Karpas-422 (cell line): ENCODE measurements around the gene ATF7IP2. TPM values are rescaled to one million over a fixed set of nuclear protein-coding genes. Genes with fewer than 3 reads are reported as not detected.

Source experiments
- DNase-seq: peaks from one replicate; pipeline ENCODE4 v3.0.0-alpha.2; 2015
- H2AFZ ChIP-seq: fragments of 200-600 bp; sonication (generic); 2 replicates; pipeline ENCODE4 v1.6.1; 2014; ENCODE audit warnings: antibody characterized with exemption, low read length, mixed read lengths
- H3K27ac ChIP-seq: fragments of 200-600 bp; sonication (generic); 2 replicates; pipeline ENCODE4 v1.5.1; 2014; ENCODE audit warnings: mild to moderate bottlenecking, low read length, moderate library complexity
- H3K27me3 ChIP-seq: fragments of 200-600 bp; sonication (generic); 2 replicates; pipeline ENCODE4 v1.6.1; 2014; ENCODE audit warnings: low read length, mixed read lengths
- H3K36me3 ChIP-seq: fragments of 200-600 bp; sonication (generic); 2 replicates; pipeline ENCODE4 v1.6.1; 2014; ENCODE audit warnings: low read length, mixed read lengths; ENCODE audit not compliant: insufficient read depth
- H3K4me1 ChIP-seq: fragments of 200-600 bp; sonication (generic); 2 replicates; pipeline ENCODE4 v1.6.1; 2014; ENCODE audit warnings: mild to moderate bottlenecking, low read length, mixed read lengths
- H3K4me2 ChIP-seq: fragments of 200-600 bp; sonication (generic); 2 replicates; pipeline ENCODE4 v1.6.1; 2014; ENCODE audit warnings: low read length, low read depth, mild to moderate bottlenecking; ENCODE audit not compliant: poor library complexity, severe bottlenecking
- H3K4me3 ChIP-seq: fragments of 200-600 bp; sonication (generic); 2 replicates; pipeline ENCODE4 v1.5.1; 2014; ENCODE audit warnings: mild to moderate bottlenecking, antibody characterized with exemption, low read length, mixed read lengths
- H3K79me2 ChIP-seq: fragments of 200-600 bp; sonication (generic); 2 replicates; pipeline ENCODE4 v1.6.1; 2014; ENCODE audit warnings: mild to moderate bottlenecking, low read length, mixed read lengths
- H3K9ac ChIP-seq: fragments of 200-600 bp; sonication (generic); 2 replicates; pipeline ENCODE4 v1.6.0; 2014; ENCODE audit warnings: low read length
- H3K9me2 ChIP-seq: fragments of 200-600 bp; sonication (generic), shearing (Covaris generic); replicated peaks from 2 replicates; pipeline ENCODE4 v1.6.0; 2014; ENCODE audit warnings: mild to moderate bottlenecking, low read length, moderate library complexity; ENCODE audit not compliant: insufficient read depth
- H3K9me3 ChIP-seq: fragments of 300-700, 200-600 bp; sonication (generic); 2 replicates; pipeline ENCODE4 v1.6.1; 2014; ENCODE audit warnings: low read length, mixed read lengths
- H4K20me1 ChIP-seq: fragments of 200-600 bp; sonication (generic); 2 replicates; pipeline ENCODE4 v1.6.1; 2014; ENCODE audit warnings: mild to moderate bottlenecking, antibody characterized with exemption, low read length, low read depth; ENCODE audit not compliant: insufficient read depth
- total RNA-seq: library from RNA; depleted of rRNA; stranded (reverse); fragments of >200 nt; shearing (Covaris generic); gene quantifications from 2 replicates; pipeline ENCODE4 v1.2.3, GENCODE V29; 2014; ENCODE audit warnings: low replicate concordance

ATF7IP2 gene
- total RNA-seq, 1 experiment from 2014 or later = 57.3 TPM

- Histone ChIP-seq H3K27me3 (no peaks in the 10 kb centered on the region), H4K20me1 (no peaks in the 10 kb centered on the region), H3K9me3 (no peaks in the 10 kb centered on the region; the same call in 1 of the 2 replicates), H3K27ac (no peak overlapping the region), H3K4me2 (no peak overlapping the region), H3K9me2 (no peaks in the 10 kb centered on the region), H3K4me3 (no peak overlapping the region), H3K9ac (no peak overlapping the region), H3K4me1 (no peaks in the 10 kb centered on the region), H2AFZ (no peak overlapping the region), H3K79me2 (no peaks in the 10 kb centered on the region), H3K36me3 (no peaks in the 10 kb centered on the region)
- DNase-seq = no peak
Observed at GRCh38 chr16:10485159-10485558, 99.3 kb downstream of the ATF7IP2 start.

GRCh38 chr16:10485698-10486382 is 100.0 kb downstream of the ATF7IP2 start:
- Histone ChIP-seq H4K20me1 (no peaks in the 10 kb centered on the region), H3K4me3 (no peak overlapping the region), H3K36me3 (no peaks in the 10 kb centered on the region), H3K4me2 (no peak overlapping the region), H3K9me2 (no peaks in the 10 kb centered on the region), H2AFZ (no peak overlapping the region), H3K27ac (no peak overlapping the region), H3K4me1 (no peaks in the 10 kb centered on the region), H3K9ac (no peak overlapping the region), H3K9me3 (no peaks in the 10 kb centered on the region; the same call in 1 of the 2 replicates), H3K27me3 (no peaks in the 10 kb centered on the region), H3K79me2 (no peaks in the 10 kb centered on the region)
- DNase-seq = no peak

GRCh38 chr16:10490141-10490540 is 104.3 kb downstream of the ATF7IP2 start:
- Histone ChIP-seq H2AFZ (no peak overlapping the region), H3K4me3 (no peak overlapping the region), H3K4me2 (no peak overlapping the region), H3K9me3 (peaks cover 4% of the 10 kb centered on the region; the same call in 1 of the 2 replicates), H4K20me1 (no peaks in the 10 kb centered on the region), H3K4me1 (no peaks in the 10 kb centered on the region), H3K36me3 (no peaks in the 10 kb centered on the region; the same call in 1 of the 2 replicates), H3K9me2 (no peaks in the 10 kb centered on the region), H3K9ac (no peak overlapping the region), H3K27me3 (no peaks in the 10 kb centered on the region), H3K79me2 (no peaks in the 10 kb centered on the region), H3K27ac (no peak overlapping the region)
- no peak for DNase-seq

- no peaks in the 10 kb centered on the region for H3K79me2 ChIP-seq
- DNase-seq = no peak
- H3K36me3 ChIP-seq = no peaks in the 10 kb centered on the region; the same call in 1 of the 2 replicates
- H3K9ac ChIP-seq = no peak overlapping the region
- no peak overlapping the region for H3K4me3 ChIP-seq
- H4K20me1 ChIP-seq = no peaks in the 10 kb centered on the region
- no peaks in the 10 kb centered on the region for H3K27me3 ChIP-seq
- no peaks in the 10 kb centered on the region for H3K9me2 ChIP-seq
- H3K27ac ChIP-seq = no peak overlapping the region
- no peaks in the 10 kb centered on the region for H3K4me1 ChIP-seq
- no peak overlapping the region for H2AFZ ChIP-seq
- peaks cover 4% of the 10 kb centered on the region; the same call in 1 of the 2 replicates for H3K9me3 ChIP-seq
- H3K4me2 ChIP-seq = no peak overlapping the region
Observed at GRCh38 chr16:10493276-10493675, 107.4 kb downstream of the ATF7IP2 start.

GRCh38 chr16:10494343-10495030 is 108.6 kb downstream of the ATF7IP2 start:
- H3K36me3 ChIP-seq = no peaks in the 10 kb centered on the region; the same call in 1 of the 2 replicates
- no peak overlapping the region for H2AFZ ChIP-seq

GRCh38 chr16:10495031-10495345 is 109.1 kb downstream of the ATF7IP2 start:
- Histone ChIP-seq H3K4me2 (no peak overlapping the region), H4K20me1 (no peaks in the 10 kb centered on the region), H3K27ac (no peak overlapping the region), H2AFZ (no peak overlapping the region), H3K9me2 (no peaks in the 10 kb centered on the region), H3K9me3 (peaks cover 4% of the 10 kb centered on the region; the same call in 1 of the 2 replicates), H3K79me2 (no peaks in the 10 kb centered on the region), H3K36me3 (no peaks in the 10 kb centered on the region; the same call in 1 of the 2 replicates), H3K27me3 (no peaks in the 10 kb centered on the region), H3K4me3 (no peak overlapping the region), H3K4me1 (no peaks in the 10 kb centered on the region), H3K9ac (no peak overlapping the region)
- no peak for DNase-seq

More at GRCh38 chr16:10494343-10495030, 108.6 kb downstream of the ATF7IP2 start:
- no peak overlapping the region for H3K4me2 ChIP-seq
- peaks cover 4% of the 10 kb centered on the region; the same call in 1 of the 2 replicates for H3K9me3 ChIP-seq
- H4K20me1 ChIP-seq = no peaks in the 10 kb centered on the region
- no peak for DNase-seq
- no peaks in the 10 kb centered on the region for H3K9me2 ChIP-seq
- no peaks in the 10 kb centered on the region for H3K4me1 ChIP-seq
- no peak overlapping the region for H3K4me3 ChIP-seq
- no peaks in the 10 kb centered on the region for H3K27me3 ChIP-seq
- H3K79me2 ChIP-seq = no peaks in the 10 kb centered on the region
- H3K27ac ChIP-seq = no peak overlapping the region
- H3K9ac ChIP-seq = no peak overlapping the region

GRCh38 chr16:10497132-10498101 is 111.6 kb downstream of the ATF7IP2 start:
- no peaks in the 10 kb centered on the region for H3K9me2 ChIP-seq
- no peak overlapping the region for H3K27ac ChIP-seq
- no peaks in the 10 kb centered on the region for H4K20me1 ChIP-seq
- H3K4me3 ChIP-seq = no peak overlapping the region
- no peak overlapping the region for H3K4me2 ChIP-seq
- no peaks in the 10 kb centered on the region for H3K79me2 ChIP-seq
- no peak overlapping the region for H3K9ac ChIP-seq
- no peaks in the 10 kb centered on the region; the same call in 1 of the 2 replicates for H3K36me3 ChIP-seq
- DNase-seq = no peak
- H3K4me1 ChIP-seq = no peaks in the 10 kb centered on the region; the same call in 1 of the 2 replicates
- H3K27me3 ChIP-seq = no peaks in the 10 kb centered on the region
- H3K9me3 ChIP-seq = peaks cover 4% of the 10 kb centered on the region; the same call in 1 of the 2 replicates
- H2AFZ ChIP-seq = no peak overlapping the region
